Stimulated activated CD8-positive, alpha-beta memory T cell treated with anti-CD3 and anti-CD28 coated beads, Interleukin-15, amount 100 ng/mL, for 24 hours (primary cell): Measurements from ENCODE around the gene EOMES.
"Not testable (repeated sequence)": the region's sequence is repeated elsewhere in the genome, so short reads cannot be mapped to it uniquely, and the experiment has no call there.

Source experiments
- DNase-seq: peaks from one replicate; pipeline ENCODE4 v3.0.0-alpha.2; 2020; ENCODE audit warnings: low read depth

The EOMES gene

GRCh38 chr3:27721717-27722564 lies at the start of gene EOMES:
EOMES (minus strand) TSS chr3:27722323; CDS start chr3:27722294, 29 bp downstream.
- DNase-seq, result peak; percentile 50

GRCh38 chr3:27770384-27770783 lies 48.3 kb upstream of the EOMES start:
- DNase-seq, result not testable (repeated sequence)

- no peak for DNase-seq
These were observed 44.9 kb upstream of the EOMES start for GRCh38 chr3:27767000-27767399.

- no peak for DNase-seq
These were observed 36.0 kb upstream of the EOMES start for GRCh38 chr3:27758083-27758482.

GRCh38 chr3:27756877-27757276 lies 34.8 kb upstream of the EOMES start:
- no peak for DNase-seq

- DNase-seq, result no peak
These were observed 30.8 kb upstream of the EOMES start for GRCh38 chr3:27752926-27753325.

GRCh38 chr3:27749643-27750042 lies 27.5 kb upstream of the EOMES start:
- DNase-seq, result no peak

GRCh38 chr3:27746838-27747237 lies 24.7 kb upstream of the EOMES start:
- no peak for DNase-seq

GRCh38 chr3:27740854-27741253 lies 18.7 kb upstream of the EOMES start:
- DNase-seq, result no peak

GRCh38 chr3:27737091-27737490 lies 15.0 kb upstream of the EOMES start:
- no peak for DNase-seq

- no peak for DNase-seq
These were observed 8.9 kb upstream of the EOMES start for GRCh38 chr3:27730774-27731659.

- no peak for DNase-seq
These were observed 7.9 kb upstream of the EOMES start for GRCh38 chr3:27729748-27730611.

- no peak for DNase-seq
These were observed 7.2 kb upstream of the EOMES start for GRCh38 chr3:27729325-27729724.

- no peak for DNase-seq
These were observed 6.3 kb upstream of the EOMES start for GRCh38 chr3:27728195-27729087.

- no peak for DNase-seq
These were observed 4.1 kb upstream of the EOMES start for GRCh38 chr3:27726240-27726639.

- no peak for DNase-seq
These were observed 2.5 kb upstream of the EOMES start for GRCh38 chr3:27724459-27725197.

- DNase-seq, result no peak
These were observed 1.8 kb upstream of the EOMES start for GRCh38 chr3:27723815-27724458.

- no peak for DNase-seq
These were observed 1.3 kb upstream of the EOMES start for GRCh38 chr3:27723456-27723814.

- DNase-seq, result no peak
These were observed 900 bp upstream of the EOMES start for GRCh38 chr3:27723001-27723445.
